H1 (cell line): ENCODE results near the gene ZNF23. TPM values are rescaled to one million over a fixed set of nuclear protein-coding genes. Genes with fewer than 3 reads are reported as not detected.
A peak's percentile ranks its signal among the peaks of the same experiment; 100 is the strongest.

Experiments
- CHD2 ChIP-seq: IDR thresholded peaks from 2 replicates; pipeline ENCODE4 v1.6.1; 2012; ENCODE audit warnings: low read length, improper control_type of control experiment
- CREB1 ChIP-seq: IDR thresholded peaks from 2 replicates; pipeline ENCODE4 v1.6.1; 2012; ENCODE audit warnings: inconsistent platforms
- FOSL1 ChIP-seq: IDR thresholded peaks from 2 replicates; pipeline ENCODE4 v1.6.1; 2011; ENCODE audit warnings: mild to moderate bottlenecking, low read depth, low read length, moderate library complexity; ENCODE audit not compliant: insufficient read depth
- GTF2F1 ChIP-seq: IDR thresholded peaks from 2 replicates; pipeline ENCODE4 v1.6.1; 2012; ENCODE audit warnings: low read depth, low read length, improper control_type of control experiment, borderline replicate concordance
- JUN ChIP-seq: IDR thresholded peaks from 2 replicates; pipeline ENCODE4 v1.6.1; 2011; ENCODE audit warnings: low read depth, mild to moderate bottlenecking, improper control_type of control experiment, low read length
- POLR2A ChIP-seq, 2 experiments: IDR thresholded peaks; 1 replicate in 1 of 2; 2 replicates in 1 of 2; pipeline ENCODE4 v1.6.1; 2011; ENCODE audit warnings: low read depth in 2 of 2, low read length in 2 of 2, mild to moderate bottlenecking in 2 of 2; ENCODE audit errors: control extremely low read depth in 1 of 2
- RBBP5 ChIP-seq: IDR thresholded peaks from 2 replicates; pipeline ENCODE4 v1.7.1; 2012; ENCODE audit warnings: low read depth, mild to moderate bottlenecking, inconsistent platforms, low read length, moderate library complexity, borderline replicate concordance
- TCF12 ChIP-seq: IDR thresholded peaks from 2 replicates; pipeline ENCODE4 v1.6.1; 2011; ENCODE audit warnings: low read depth, mild to moderate bottlenecking, low read length
- TEAD4 ChIP-seq: IDR thresholded peaks from 2 replicates; pipeline ENCODE4 v1.6.1; 2012; ENCODE audit warnings: low read depth, low read length, inconsistent platforms, mixed read lengths
- polyA plus RNA-seq, 7 experiments: library from polyadenylated mRNA; depleted of rRNA in 3 of 7; stranded (reverse) in 5 of 7; unstranded in 2 of 7; fragments of >200 nt in 5 of 7; fragments of 200-250 nt in 2 of 7; gene quantifications; 1 replicate in 5 of 7; 2 replicates in 1 of 7; 4 replicates in 1 of 7; pipeline versions ENCODE4 v1.2.1 to v1.2.3, GENCODE V29; 2011 to 2013; ENCODE audit warnings: missing spikeins in 2 of 7, mixed read lengths in 2 of 7
- total RNA-seq: library from RNA; stranded (reverse); fragmentation: NEBNext Ultra II Directional; extraction: Animal tissue kit (Norgen Biotek cat#: 25700); gene quantifications from 2 replicates; pipeline ENCODE4 v1.2.1, GENCODE V29; 2021
- TF ChIP-seq, protein P1 (sequence below), 3 experiments: IDR thresholded peaks; 1 replicate in 2 of 3; 2 replicates in 1 of 3; pipeline versions ENCODE4 v1.5.1 to v1.6.1; 2011; ENCODE audit warnings: low read length in 3 of 3, mild to moderate bottlenecking in 3 of 3, inconsistent platforms in 2 of 3, low read depth in 1 of 3, moderate library complexity in 1 of 3; ENCODE audit not compliant: insufficient read depth in 1 of 3; ENCODE audit errors: control extremely low read depth in 1 of 3
- TF ChIP-seq, protein P2 (sequence below): IDR thresholded peaks from 2 replicates; pipeline ENCODE4 v1.6.1; 2012; ENCODE audit warnings: low read length, inconsistent platforms
- TF ChIP-seq, protein P3 (sequence below): IDR thresholded peaks from 2 replicates; pipeline ENCODE4 v1.6.1; 2011; ENCODE audit warnings: low read length, improper control_type of control experiment

ZNF23 gene
- total and polyA plus RNA-seq, 2 of the 8 experiments (the other 6 are each of a cell fraction or from before 2014, with no cell fraction given): 2.4 to 10.2 TPM

GRCh38 chr16:71461686-71462648, at the start of gene ZNF23 (continued):
- 0 out of 2 replicates have a peak, but pooled peaks have one; percentile 66 for TF ChIP-seq TCF12
- TF ChIP-seq, protein P1, sequence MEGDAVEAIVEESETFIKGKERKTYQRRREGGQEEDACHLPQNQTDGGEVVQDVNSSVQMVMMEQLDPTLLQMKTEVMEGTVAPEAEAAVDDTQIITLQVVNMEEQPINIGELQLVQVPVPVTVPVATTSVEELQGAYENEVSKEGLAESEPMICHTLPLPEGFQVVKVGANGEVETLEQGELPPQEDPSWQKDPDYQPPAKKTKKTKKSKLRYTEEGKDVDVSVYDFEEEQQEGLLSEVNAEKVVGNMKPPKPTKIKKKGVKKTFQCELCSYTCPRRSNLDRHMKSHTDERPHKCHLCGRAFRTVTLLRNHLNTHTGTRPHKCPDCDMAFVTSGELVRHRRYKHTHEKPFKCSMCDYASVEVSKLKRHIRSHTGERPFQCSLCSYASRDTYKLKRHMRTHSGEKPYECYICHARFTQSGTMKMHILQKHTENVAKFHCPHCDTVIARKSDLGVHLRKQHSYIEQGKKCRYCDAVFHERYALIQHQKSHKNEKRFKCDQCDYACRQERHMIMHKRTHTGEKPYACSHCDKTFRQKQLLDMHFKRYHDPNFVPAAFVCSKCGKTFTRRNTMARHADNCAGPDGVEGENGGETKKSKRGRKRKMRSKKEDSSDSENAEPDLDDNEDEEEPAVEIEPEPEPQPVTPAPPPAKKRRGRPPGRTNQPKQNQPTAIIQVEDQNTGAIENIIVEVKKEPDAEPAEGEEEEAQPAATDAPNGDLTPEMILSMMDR (IDR thresholded peaks at IDR 0.05; ENCODE audit: control extremely low read depth in 1 of 3, insufficient read depth in 1 of 3, low read depth in 1 of 3, low read length in 3 of 3): peak in 2 of 3 experiments; percentile 6 to 8; a peak in 1 of 4 replicates
- TF ChIP-seq TEAD4: no peak
- TF ChIP-seq RBBP5: peak; percentile 86
- TF ChIP-seq FOSL1: no peak
- TF ChIP-seq, protein P2, sequence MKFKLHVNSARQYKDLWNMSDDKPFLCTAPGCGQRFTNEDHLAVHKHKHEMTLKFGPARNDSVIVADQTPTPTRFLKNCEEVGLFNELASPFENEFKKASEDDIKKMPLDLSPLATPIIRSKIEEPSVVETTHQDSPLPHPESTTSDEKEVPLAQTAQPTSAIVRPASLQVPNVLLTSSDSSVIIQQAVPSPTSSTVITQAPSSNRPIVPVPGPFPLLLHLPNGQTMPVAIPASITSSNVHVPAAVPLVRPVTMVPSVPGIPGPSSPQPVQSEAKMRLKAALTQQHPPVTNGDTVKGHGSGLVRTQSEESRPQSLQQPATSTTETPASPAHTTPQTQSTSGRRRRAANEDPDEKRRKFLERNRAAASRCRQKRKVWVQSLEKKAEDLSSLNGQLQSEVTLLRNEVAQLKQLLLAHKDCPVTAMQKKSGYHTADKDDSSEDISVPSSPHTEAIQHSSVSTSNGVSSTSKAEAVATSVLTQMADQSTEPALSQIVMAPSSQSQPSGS: no peak
- TF ChIP-seq JUN: no peak
- peak; percentile 93 to 96 for TF ChIP-seq POLR2A (IDR thresholded peaks at IDR 0.05; ENCODE audit: control extremely low read depth in 1 of 2, low read depth in 2 of 2, low read length in 2 of 2)
- no peak for TF ChIP-seq CHD2
- peak; percentile 96 for TF ChIP-seq CREB1
- TF ChIP-seq, protein P3, sequence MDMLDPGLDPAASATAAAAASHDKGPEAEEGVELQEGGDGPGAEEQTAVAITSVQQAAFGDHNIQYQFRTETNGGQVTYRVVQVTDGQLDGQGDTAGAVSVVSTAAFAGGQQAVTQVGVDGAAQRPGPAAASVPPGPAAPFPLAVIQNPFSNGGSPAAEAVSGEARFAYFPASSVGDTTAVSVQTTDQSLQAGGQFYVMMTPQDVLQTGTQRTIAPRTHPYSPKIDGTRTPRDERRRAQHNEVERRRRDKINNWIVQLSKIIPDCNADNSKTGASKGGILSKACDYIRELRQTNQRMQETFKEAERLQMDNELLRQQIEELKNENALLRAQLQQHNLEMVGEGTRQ: no peak
- TF ChIP-seq GTF2F1: 0 out of 2 replicates have a peak, but pooled peaks have one; percentile 37
